WTC11 (cell line): ENCODE data around the gene LYZL2. TPM values are rescaled to one million over a fixed set of nuclear protein-coding genes. Genes with fewer than 3 reads are reported as not detected.
"Not testable (repeated sequence)": the region's sequence is repeated elsewhere in the genome, so short reads cannot be mapped to it uniquely, and the experiment has no call there.

Experiments
- ATAC-seq: fragments of 200-7000 bp; cut with Tn5 transposase; 2 replicates; pipeline ENCODE4 v1.10.0; 2021; ENCODE audit warnings: mild to moderate bottlenecking, moderate library complexity
- Bru-seq: library from RNA; stranded (reverse); fragments of 400-500 nt; gene quantifications from one replicate; lab custom pipeline; 2021; lab: Mats Ljungman, UMichigan
- CTCF ChIA-PET: fragments of 300-600 bp; sonication (Branson Sonifier 250); formaldehyde crosslinking; loops from one replicate; lab custom pipeline; 2021; ENCODE audit warnings: antibody characterized with exemption; lab: Charles Lee
- POLR2A ChIA-PET: fragments of 350-600 bp; sonication (Branson Sonifier 250); formaldehyde crosslinking; loops from one replicate; lab custom pipeline; 2021; ENCODE audit warnings: antibody characterized with exemption; lab: Charles Lee
- DNase-seq: peaks from one replicate; pipeline ENCODE4 v3.0.0; 2021; ENCODE audit warnings: low spot score
- H3K27ac Mint-ChIP-seq: 2 replicates; pipeline ENCODE4 v1.8.0; 2021; ENCODE audit warnings: mixed read lengths
- H3K27me3 Mint-ChIP-seq: 2 replicates; pipeline ENCODE4 v1.8.0; 2021; ENCODE audit warnings: low read depth, mild to moderate bottlenecking, moderate library complexity, mixed read lengths
- H3K36me3 Mint-ChIP-seq: 2 replicates; pipeline ENCODE4 v1.8.0; 2021; ENCODE audit warnings: mixed read lengths
- H3K4me1 Mint-ChIP-seq: 2 replicates; pipeline ENCODE4 v1.8.0; 2022; ENCODE audit warnings: mixed read lengths
- H3K4me3 Mint-ChIP-seq: 2 replicates; pipeline ENCODE4 v1.8.0; 2021; ENCODE audit warnings: mild to moderate bottlenecking, moderate library complexity, mixed read lengths
- H3K9me3 Mint-ChIP-seq: 2 replicates; pipeline ENCODE4 v1.8.0; 2021; ENCODE audit warnings: mixed read lengths
- ATF1 ChIP-seq: sonication (generic); formaldehyde crosslinking; IDR thresholded peaks from 2 replicates; pipeline ENCODE4 v1.8.1; 2023; ENCODE audit warnings: mild to moderate bottlenecking, moderate library complexity, missing genetic modification reagents
- E2F4 ChIP-seq: sonication (generic); formaldehyde crosslinking; IDR thresholded peaks from 2 replicates; pipeline ENCODE4 v1.8.1; 2022; ENCODE audit warnings: low read depth, mild to moderate bottlenecking, moderate library complexity, missing genetic modification reagents, borderline replicate concordance
- ESRRA ChIP-seq: sonication (generic); formaldehyde crosslinking; IDR thresholded peaks from 2 replicates; pipeline ENCODE4 v1.8.1; 2022; ENCODE audit warnings: mild to moderate bottlenecking, missing genetic modification reagents, borderline replicate concordance
- FOXK1 ChIP-seq: sonication (generic); formaldehyde crosslinking; IDR thresholded peaks from 2 replicates; pipeline ENCODE4 v1.8.0; 2022; ENCODE audit warnings: mild to moderate bottlenecking, moderate library complexity, missing genetic modification reagents
- GABPB1 ChIP-seq: sonication (generic); formaldehyde crosslinking; IDR thresholded peaks from 2 replicates; pipeline ENCODE4 v1.8.1; 2023; ENCODE audit warnings: mild to moderate bottlenecking, missing genetic modification reagents
- GRHL2 ChIP-seq: fragments of 250-450 bp; sonication (Bioruptor Pico); IDR thresholded peaks from 2 replicates; pipeline ENCODE4 v1.8.0; 2022; ENCODE audit warnings: mild to moderate bottlenecking, moderate library complexity; ENCODE audit not compliant: insufficient replicate concordance, severe bottlenecking
- JAZF1 ChIP-seq: fragments of 250-450 bp; sonication (Bioruptor Pico); IDR thresholded peaks from 2 replicates; pipeline ENCODE4 v1.9.0; 2021; ENCODE audit warnings: moderate library complexity, mild to moderate bottlenecking, inconsistent platforms
- JUN ChIP-seq: sonication (generic); formaldehyde crosslinking; IDR thresholded peaks from 2 replicates; pipeline ENCODE4 v1.8.0; 2023; ENCODE audit warnings: mild to moderate bottlenecking, missing genetic modification reagents
- MAX ChIP-seq: sonication (generic); formaldehyde crosslinking; IDR thresholded peaks from 2 replicates; pipeline ENCODE4 v1.8.0; 2022; ENCODE audit warnings: mild to moderate bottlenecking, missing genetic modification reagents
- NFATC4 ChIP-seq: fragments of 250-450 bp; sonication (Bioruptor Pico); IDR thresholded peaks from 2 replicates; pipeline ENCODE4 v1.9.0; 2021; ENCODE audit warnings: mild to moderate bottlenecking
- NFYB ChIP-seq: sonication (generic); formaldehyde crosslinking; conservative IDR thresholded peaks from 2 replicates; pipeline ENCODE4 v1.8.0; 2022; ENCODE audit warnings: low read depth, missing genetic modification reagents
- TCF7 ChIP-seq: sonication (generic); formaldehyde crosslinking; IDR thresholded peaks from 2 replicates; pipeline ENCODE4 v1.8.0; 2022; ENCODE audit warnings: mild to moderate bottlenecking, low read depth, missing genetic modification reagents, moderate library complexity
- ZBTB21 ChIP-seq: sonication (generic); formaldehyde crosslinking; IDR thresholded peaks from 2 replicates; pipeline ENCODE4 v1.8.1; 2023; ENCODE audit warnings: mild to moderate bottlenecking, missing genetic modification reagents, borderline replicate concordance
- ZNF138 ChIP-seq: sonication (generic); formaldehyde crosslinking; conservative IDR thresholded peaks from 2 replicates; pipeline ENCODE4 v1.8.1; 2022; ENCODE audit warnings: mild to moderate bottlenecking, moderate library complexity, missing genetic modification reagents
- ZNF219 ChIP-seq: sonication (generic); formaldehyde crosslinking; IDR thresholded peaks from 2 replicates; pipeline ENCODE4 v1.8.0; 2023; ENCODE audit warnings: missing genetic modification reagents, mild to moderate bottlenecking, borderline replicate concordance
- long read RNA-seq, 3 experiments: library from RNA in 1 of 3; library from capped mRNA in 1 of 3; library from polyadenylated mRNA in 1 of 3; unstranded in 2 of 3; stranded (forward) in 1 of 3; transcript quantifications; one replicate each; pipeline ENCODE4 v2.0.0, GENCODE V29; 2021
- total RNA-seq: library from RNA; stranded (reverse); gene quantifications from 3 replicates; pipeline ENCODE4 v1.2.3, GENCODE V29; 2021
- TF ChIP-seq, protein P1 (sequence below): fragments of 250-450 bp; sonication (Bioruptor Pico); conservative IDR thresholded peaks from 2 replicates; pipeline ENCODE4 v1.9.0; 2021; ENCODE audit warnings: mild to moderate bottlenecking
- TF ChIP-seq, protein P2 (sequence below): fragments of 250-450 bp; sonication (Bioruptor Pico); IDR thresholded peaks from 2 replicates; pipeline ENCODE4 v1.9.0; 2021; ENCODE audit warnings: mild to moderate bottlenecking, borderline replicate concordance
- TF ChIP-seq, protein P3 (sequence below): sonication (generic); formaldehyde crosslinking; IDR thresholded peaks from 2 replicates; pipeline ENCODE4 v1.8.1; 2023; ENCODE audit warnings: mild to moderate bottlenecking, missing genetic modification reagents, moderate library complexity
- TF ChIP-seq, protein P4 (sequence below): sonication (generic); formaldehyde crosslinking; IDR thresholded peaks from 2 replicates; pipeline ENCODE4 v1.8.0; 2022; ENCODE audit warnings: mild to moderate bottlenecking, missing genetic modification reagents

LYZL2 gene
- total RNA-seq = not detected in 3 replicates
- Bru-seq, nascent RNA = not detected
- long read RNA-seq, experiment 1 = 0 reads
- long read RNA-seq, experiment 2 = 0 reads
- long read RNA-seq, experiment 3 = 0 reads

DNA sequence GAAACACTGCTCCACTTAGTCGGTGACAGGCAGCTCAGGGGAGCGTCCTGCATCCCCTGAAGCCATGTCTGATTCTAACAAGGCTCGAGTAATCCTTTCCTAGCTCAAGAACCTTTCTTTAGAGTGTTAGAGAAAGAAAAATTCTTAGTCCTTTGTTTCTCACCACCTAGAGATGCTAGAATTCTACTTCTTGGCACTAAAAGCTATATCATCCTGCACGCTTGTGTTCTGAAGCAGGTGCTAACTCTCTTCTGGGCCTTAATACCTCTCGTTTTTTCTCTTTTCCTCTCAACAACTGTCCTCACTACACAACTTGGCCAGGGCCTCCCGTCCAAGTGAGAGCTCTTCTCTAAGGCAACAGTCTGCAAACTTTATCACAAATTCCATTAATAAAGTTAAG is at the start of gene LYZL2:
TSS of gene LYZL2 (minus strand) at position 101 of the 400 bp plus-strand sequence. CDS start 2,838 bp downstream, outside the sequence.
- Mint-ChIP-seq H3K27ac (no peak within 1 kb of the TSS), H3K4me1 (no peaks in the 10 kb centered on the region), H3K36me3 (peaks cover 2% of the 10 kb centered on the region; the same call in 1 of the 2 replicates), H3K9me3 (peaks cover 8% of the 10 kb centered on the region; the same call in 1 of the 2 replicates), H3K27me3 (no peaks in the 10 kb centered on the region; the same call in 1 of the 2 replicates), H3K4me3 (no peak within 1 kb of the TSS)
- ATAC-seq = no peak
- TF ChIP-seq ZBTB21 (CRISPR knock-in tag) (no peak), NFYB (CRISPR knock-in tag) (no peak), TCF7 (CRISPR knock-in tag) (no peak), ZNF219 (no peak), JUN (CRISPR knock-in tag) (no peak), E2F4 (no peak), JAZF1 (CRISPR knock-in tag) (no peak), ATF1 (CRISPR knock-in tag) (no peak), ESRRA (CRISPR knock-in tag) (no peak), NFATC4 (CRISPR knock-in tag) (no peak), GRHL2 (CRISPR knock-in tag) (no peak), FOXK1 (CRISPR knock-in tag) (no peak), ZNF138 (CRISPR knock-in tag) (no peak), GABPB1 (no peak), MAX (CRISPR knock-in tag) (no peak)
- TF ChIP-seq, protein P1, sequence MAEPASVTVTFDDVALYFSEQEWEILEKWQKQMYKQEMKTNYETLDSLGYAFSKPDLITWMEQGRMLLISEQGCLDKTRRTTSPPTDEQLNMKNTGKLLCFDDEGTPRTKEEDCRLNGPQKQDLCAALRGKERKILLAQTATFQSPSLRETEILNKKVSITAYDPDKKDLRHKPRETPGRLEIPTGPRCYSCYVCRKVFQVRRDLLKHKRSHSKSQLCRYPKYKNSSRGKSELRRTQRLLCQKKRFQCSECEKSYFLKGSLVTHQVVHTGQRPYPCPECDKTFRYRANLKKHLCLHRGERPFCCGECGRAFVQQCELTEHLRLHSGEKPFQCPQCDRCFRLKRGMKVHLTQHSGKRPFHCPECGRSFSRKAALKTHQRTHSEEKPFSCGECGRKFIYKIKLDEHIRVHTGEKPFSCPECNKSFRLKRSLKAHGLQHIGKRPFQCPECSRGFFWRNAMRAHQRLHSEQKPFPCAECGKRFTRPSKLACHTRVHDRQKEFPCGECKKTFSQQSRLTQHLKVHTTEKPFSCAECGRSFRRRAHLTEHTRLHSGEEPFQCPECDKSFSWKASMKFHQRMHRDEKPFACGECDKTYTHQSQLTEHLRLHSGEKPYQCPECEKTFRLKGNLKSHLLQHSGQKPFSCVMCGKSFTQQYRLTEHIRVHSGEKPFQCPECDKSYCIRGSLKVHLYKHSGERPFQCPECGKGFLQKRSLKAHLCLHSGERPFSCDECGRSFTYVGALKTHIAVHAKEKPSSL (CRISPR knock-in tag) = no peak
- TF ChIP-seq, protein P2, sequence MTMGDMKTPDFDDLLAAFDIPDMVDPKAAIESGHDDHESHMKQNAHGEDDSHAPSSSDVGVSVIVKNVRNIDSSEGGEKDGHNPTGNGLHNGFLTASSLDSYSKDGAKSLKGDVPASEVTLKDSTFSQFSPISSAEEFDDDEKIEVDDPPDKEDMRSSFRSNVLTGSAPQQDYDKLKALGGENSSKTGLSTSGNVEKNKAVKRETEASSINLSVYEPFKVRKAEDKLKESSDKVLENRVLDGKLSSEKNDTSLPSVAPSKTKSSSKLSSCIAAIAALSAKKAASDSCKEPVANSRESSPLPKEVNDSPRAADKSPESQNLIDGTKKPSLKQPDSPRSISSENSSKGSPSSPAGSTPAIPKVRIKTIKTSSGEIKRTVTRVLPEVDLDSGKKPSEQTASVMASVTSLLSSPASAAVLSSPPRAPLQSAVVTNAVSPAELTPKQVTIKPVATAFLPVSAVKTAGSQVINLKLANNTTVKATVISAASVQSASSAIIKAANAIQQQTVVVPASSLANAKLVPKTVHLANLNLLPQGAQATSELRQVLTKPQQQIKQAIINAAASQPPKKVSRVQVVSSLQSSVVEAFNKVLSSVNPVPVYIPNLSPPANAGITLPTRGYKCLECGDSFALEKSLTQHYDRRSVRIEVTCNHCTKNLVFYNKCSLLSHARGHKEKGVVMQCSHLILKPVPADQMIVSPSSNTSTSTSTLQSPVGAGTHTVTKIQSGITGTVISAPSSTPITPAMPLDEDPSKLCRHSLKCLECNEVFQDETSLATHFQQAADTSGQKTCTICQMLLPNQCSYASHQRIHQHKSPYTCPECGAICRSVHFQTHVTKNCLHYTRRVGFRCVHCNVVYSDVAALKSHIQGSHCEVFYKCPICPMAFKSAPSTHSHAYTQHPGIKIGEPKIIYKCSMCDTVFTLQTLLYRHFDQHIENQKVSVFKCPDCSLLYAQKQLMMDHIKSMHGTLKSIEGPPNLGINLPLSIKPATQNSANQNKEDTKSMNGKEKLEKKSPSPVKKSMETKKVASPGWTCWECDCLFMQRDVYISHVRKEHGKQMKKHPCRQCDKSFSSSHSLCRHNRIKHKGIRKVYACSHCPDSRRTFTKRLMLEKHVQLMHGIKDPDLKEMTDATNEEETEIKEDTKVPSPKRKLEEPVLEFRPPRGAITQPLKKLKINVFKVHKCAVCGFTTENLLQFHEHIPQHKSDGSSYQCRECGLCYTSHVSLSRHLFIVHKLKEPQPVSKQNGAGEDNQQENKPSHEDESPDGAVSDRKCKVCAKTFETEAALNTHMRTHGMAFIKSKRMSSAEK (CRISPR knock-in tag) = no peak
- TF ChIP-seq, protein P3, sequence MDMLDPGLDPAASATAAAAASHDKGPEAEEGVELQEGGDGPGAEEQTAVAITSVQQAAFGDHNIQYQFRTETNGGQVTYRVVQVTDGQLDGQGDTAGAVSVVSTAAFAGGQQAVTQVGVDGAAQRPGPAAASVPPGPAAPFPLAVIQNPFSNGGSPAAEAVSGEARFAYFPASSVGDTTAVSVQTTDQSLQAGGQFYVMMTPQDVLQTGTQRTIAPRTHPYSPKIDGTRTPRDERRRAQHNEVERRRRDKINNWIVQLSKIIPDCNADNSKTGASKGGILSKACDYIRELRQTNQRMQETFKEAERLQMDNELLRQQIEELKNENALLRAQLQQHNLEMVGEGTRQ (CRISPR knock-in tag) = no peak
- TF ChIP-seq, protein P4, sequence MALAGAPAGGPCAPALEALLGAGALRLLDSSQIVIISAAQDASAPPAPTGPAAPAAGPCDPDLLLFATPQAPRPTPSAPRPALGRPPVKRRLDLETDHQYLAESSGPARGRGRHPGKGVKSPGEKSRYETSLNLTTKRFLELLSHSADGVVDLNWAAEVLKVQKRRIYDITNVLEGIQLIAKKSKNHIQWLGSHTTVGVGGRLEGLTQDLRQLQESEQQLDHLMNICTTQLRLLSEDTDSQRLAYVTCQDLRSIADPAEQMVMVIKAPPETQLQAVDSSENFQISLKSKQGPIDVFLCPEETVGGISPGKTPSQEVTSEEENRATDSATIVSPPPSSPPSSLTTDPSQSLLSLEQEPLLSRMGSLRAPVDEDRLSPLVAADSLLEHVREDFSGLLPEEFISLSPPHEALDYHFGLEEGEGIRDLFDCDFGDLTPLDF (CRISPR knock-in tag) = no peak
- no peak for DNase-seq
- CTCF ChIA-PET = interaction anchor here (1.2 to 1.6 kb wide), 2 partner anchors 10 kb away, joined by 5 to 7 read pairs; no protein-coding TSS in a partner anchor
- POLR2A ChIA-PET = interaction anchor here (0.6 kb wide), 1 partner anchor 280 kb away, joined by 3 read pairs; the partner anchor contains the start of gene MTPAP

DNA sequence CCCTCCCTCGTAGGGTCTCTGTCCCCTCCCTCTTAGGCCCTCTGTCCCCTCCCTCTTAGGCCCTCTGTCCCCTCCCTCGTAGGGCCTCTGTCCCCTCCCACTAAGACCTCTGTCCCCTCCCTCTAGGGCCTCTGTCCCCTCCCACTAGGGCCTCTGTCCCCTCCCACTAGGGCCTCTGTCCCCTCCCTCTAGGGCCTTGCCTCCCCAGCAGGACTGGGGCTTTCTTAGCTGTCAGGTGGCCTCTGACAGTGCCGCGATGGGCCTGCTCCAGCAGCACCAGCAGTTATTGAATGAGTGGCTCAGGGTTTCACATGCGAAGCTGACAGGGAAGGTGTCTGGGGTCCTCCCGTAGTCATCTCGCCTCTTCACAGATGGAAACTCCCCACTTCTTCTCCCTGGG is 48.1 kb upstream of the LYZL2 start:
- H3K36me3 Mint-ChIP-seq, H3K27me3 Mint-ChIP-seq, H3K27ac Mint-ChIP-seq, H3K4me3 Mint-ChIP-seq, H3K4me1 Mint-ChIP-seq, POLR2A ChIA-PET: not testable (repeated sequence)
- CTCF ChIA-PET = interaction anchor here (0.6 to 1.2 kb wide), 2 partner anchors 10 to 37 kb away, joined by 3 to 4 read pairs; no protein-coding TSS in a partner anchor
- ATAC-seq = peak; percentile 78
- H3K9me3 Mint-ChIP-seq = peaks cover 14% of the 10 kb centered on the region
- peak; percentile 49 for DNase-seq

GRCh38 chr10:30677146-30677545 is 47.6 kb upstream of the LYZL2 start:
- CTCF ChIA-PET = interaction anchor here (1.2 kb wide), 1 partner anchor 10 kb away, joined by 3 read pairs; no protein-coding TSS in a partner anchor
- H3K4me1 Mint-ChIP-seq, H3K27me3 Mint-ChIP-seq, H3K27ac Mint-ChIP-seq, POLR2A ChIA-PET, H3K36me3 Mint-ChIP-seq, DNase-seq, H3K4me3 Mint-ChIP-seq: not testable (repeated sequence)
- peaks cover 14% of the 10 kb centered on the region for H3K9me3 Mint-ChIP-seq
- ATAC-seq = peak; percentile 41
